Cardiac septum (tissue), 1 donor: Measurements from ENCODE around the gene IGFBP6. TPM values are rescaled to one million over a fixed set of nuclear protein-coding genes. Genes with fewer than 3 reads are reported as not detected.

Experiments used
- DNase-seq: peaks from one replicate; pipeline ENCODE4 v3.0.0-alpha.2; 2020; ENCODE audit warnings: low spot score
- intact Hi-C: fragments of 100-400 bp; cut with DNase I; formaldehyde crosslinking; loops from one replicate; pipeline ENCODE4 v1.14.0; 2022
- microRNA-seq: library from miRNA; unstranded; fragments of <30 nt; microRNA quantifications from one replicate; pipeline ENCODE4 v1.2.0, GENCODE V29; 2020
- total RNA-seq: library from RNA; stranded (reverse); fragmentation: NEBNext Ultra II Directional; extraction: Animal tissue kit (Norgen Biotek cat#: 25700); gene quantifications from one replicate; pipeline ENCODE4 v1.2.1, GENCODE V29; 2021
- donor health status: DM: no; HTN: no; CAD: no.

Gene IGFBP6
- total RNA-seq, 1 donor from 2014 or later, result 42.3 TPM

GRCh38 chr12:53143355-53143754 is 45.9 kb downstream of the IGFBP6 start:
- DNase-seq, result no peak
- intact Hi-C loops, result no loop called here

GRCh38 chr12:53145383-53146260 is 48.2 kb downstream of the IGFBP6 start:
- intact Hi-C loops, result no loop called here

DNA sequence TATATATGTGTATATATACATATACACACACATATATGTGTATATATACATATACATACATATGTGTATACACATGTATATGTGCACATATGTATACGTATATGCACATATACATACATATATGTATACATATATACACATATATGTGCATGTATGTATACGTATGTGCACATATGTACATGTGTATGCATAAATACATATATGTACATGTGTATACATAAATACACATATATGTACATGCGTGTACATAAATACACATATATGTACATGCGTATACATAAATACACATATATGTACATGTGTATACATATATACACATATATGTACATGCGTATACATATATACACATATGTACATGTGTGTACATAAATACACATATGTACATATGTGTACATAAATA is 49.7 kb downstream of the IGFBP6 start:
- no peak for DNase-seq
- intact Hi-C loops, result no loop called here

More at GRCh38 chr12:53145383-53146260, 48.2 kb downstream of the IGFBP6 start:
- DNase-seq, result no peak

DNA sequence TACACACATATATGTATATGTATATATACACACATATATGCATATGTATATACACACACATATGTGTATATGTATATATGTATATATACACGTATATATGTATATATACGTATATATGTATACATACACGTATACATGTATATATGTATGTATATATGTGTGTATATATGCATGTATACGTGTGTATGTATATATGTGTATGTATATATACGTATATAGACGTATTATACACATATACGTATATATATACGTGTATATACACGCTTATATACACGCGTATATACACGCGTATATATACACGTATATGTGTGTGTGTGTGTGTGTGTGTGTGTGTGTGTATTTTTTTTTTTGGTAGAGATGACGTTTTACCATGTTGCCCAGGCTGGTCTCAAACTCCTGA is 50.2 kb downstream of the IGFBP6 start:
- no peak for DNase-seq
- intact Hi-C loops, result no loop called here

GRCh38 chr12:53151039-53151438 is 53.6 kb downstream of the IGFBP6 start:
- DNase-seq, result no peak
- intact Hi-C loops, result no loop called here

Small RNA genes lying within 50 kb of the gene (microRNA-seq; reads per million reads assigned to microRNA genes)
- gene MIR6757, result not detected

Other genes with a start within 250 kb of the IGFBP6 start
- gene KRT78, start 248.7 kb upstream of the IGFBP6 start, total RNA-seq, result not detected
- gene KRT8, start 192.6 kb upstream of the IGFBP6 start, total RNA-seq, result 82.2 TPM
- 10.7 TPM for gene KRT18, start 148.5 kb upstream of the IGFBP6 start, total RNA-seq
- gene EIF4B, start 91.2 kb upstream of the IGFBP6 start, total RNA-seq, result 324 TPM
- 99.3 TPM for gene TNS2, start 47.6 kb upstream of the IGFBP6 start, total RNA-seq
- gene SPRYD3, start 18.3 kb upstream of the IGFBP6 start, total RNA-seq, result 63.5 TPM
- gene SOAT2, start 5.8 kb downstream of the IGFBP6 start, total RNA-seq, result not detected
- gene ZNF740, start 83.1 kb downstream of the IGFBP6 start, total RNA-seq, result 19.2 TPM
- gene CSAD, start 83.3 kb downstream of the IGFBP6 start, total RNA-seq, result 16.5 TPM
- gene ITGB7, start 109.6 kb downstream of the IGFBP6 start, total RNA-seq, result 1.4 TPM
- 21.2 TPM for gene RARG, start 134.5 kb downstream of the IGFBP6 start, total RNA-seq
- gene ESPL1, start 170.6 kb downstream of the IGFBP6 start, total RNA-seq, result 0.16 TPM
- 322 TPM for gene PFDN5, start 197.9 kb downstream of the IGFBP6 start, total RNA-seq
- 29.5 TPM for gene MYG1, start 202.0 kb downstream of the IGFBP6 start, total RNA-seq
- 39.8 TPM for gene AAAS, start 223.9 kb downstream of the IGFBP6 start, total RNA-seq
- gene SP7, start 238.7 kb downstream of the IGFBP6 start, total RNA-seq, result not detected